Measurements from ENCODE around the gene FNDC3A. TPM values are rescaled to one million over a fixed set of nuclear protein-coding genes. Genes with fewer than 3 reads are reported as not detected.

The FNDC3A gene
- total RNA-seq, 1 donor from 2014 or later = 51.9 TPM

DNA sequence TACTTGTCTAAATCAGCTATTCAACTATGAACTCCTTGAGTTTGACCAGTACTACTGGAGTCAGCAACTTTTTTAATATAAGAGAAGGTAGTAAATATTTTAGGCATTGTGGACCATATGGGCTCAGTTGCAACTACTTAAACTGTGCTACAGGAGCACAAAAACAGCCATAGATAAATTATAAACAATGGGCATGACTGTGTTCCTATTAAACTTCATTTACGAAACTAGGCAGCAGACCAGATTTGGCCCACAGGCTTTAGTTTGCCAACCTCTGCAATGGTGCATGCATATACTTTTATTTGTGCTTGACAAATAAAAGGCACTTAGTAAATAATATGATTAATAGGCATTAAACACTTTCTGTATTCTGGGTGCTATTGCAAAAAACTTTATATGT lies 7.6 kb downstream of the FNDC3A start:
- H3K27ac Mint-ChIP-seq (ENCODE audit: unreplicated experiment) = no peak overlapping the region
- no peak overlapping the region for H3K4me3 Mint-ChIP-seq (ENCODE audit: unreplicated experiment)

DNA sequence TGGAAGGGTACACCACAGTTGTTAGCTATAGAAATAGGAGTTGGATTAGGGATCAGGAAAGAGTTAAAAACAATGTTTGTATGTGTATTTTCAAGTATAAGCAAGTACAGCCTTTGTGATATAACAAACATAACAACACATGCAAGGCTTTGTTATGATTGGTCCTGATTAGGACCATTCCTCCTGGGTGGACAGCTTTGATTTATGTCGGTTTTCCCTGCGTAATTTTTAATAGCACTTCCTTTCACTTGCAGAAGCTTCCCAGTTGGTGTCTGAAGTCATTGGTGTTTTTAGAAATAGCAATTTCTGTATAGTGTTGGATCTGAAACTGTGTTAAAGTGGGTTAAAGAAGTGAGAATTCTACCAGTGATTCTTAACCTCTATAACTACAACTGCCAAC lies 10.0 kb downstream of the FNDC3A start:
- Mint-ChIP-seq H3K4me1 (ENCODE audit: unreplicated experiment) (peaks cover 2% of the 10 kb centered on the region), H3K27ac (ENCODE audit: unreplicated experiment) (no peak overlapping the region), H3K27me3 (ENCODE audit: unreplicated experiment) (no peaks in the 10 kb centered on the region), H3K36me3 (ENCODE audit: unreplicated experiment) (peaks cover 3% of the 10 kb centered on the region), H3K9me3 (ENCODE audit: unreplicated experiment) (peaks cover 6% of the 10 kb centered on the region), H3K4me3 (ENCODE audit: unreplicated experiment) (no peak overlapping the region)
- TF ChIP-seq, protein P1, sequence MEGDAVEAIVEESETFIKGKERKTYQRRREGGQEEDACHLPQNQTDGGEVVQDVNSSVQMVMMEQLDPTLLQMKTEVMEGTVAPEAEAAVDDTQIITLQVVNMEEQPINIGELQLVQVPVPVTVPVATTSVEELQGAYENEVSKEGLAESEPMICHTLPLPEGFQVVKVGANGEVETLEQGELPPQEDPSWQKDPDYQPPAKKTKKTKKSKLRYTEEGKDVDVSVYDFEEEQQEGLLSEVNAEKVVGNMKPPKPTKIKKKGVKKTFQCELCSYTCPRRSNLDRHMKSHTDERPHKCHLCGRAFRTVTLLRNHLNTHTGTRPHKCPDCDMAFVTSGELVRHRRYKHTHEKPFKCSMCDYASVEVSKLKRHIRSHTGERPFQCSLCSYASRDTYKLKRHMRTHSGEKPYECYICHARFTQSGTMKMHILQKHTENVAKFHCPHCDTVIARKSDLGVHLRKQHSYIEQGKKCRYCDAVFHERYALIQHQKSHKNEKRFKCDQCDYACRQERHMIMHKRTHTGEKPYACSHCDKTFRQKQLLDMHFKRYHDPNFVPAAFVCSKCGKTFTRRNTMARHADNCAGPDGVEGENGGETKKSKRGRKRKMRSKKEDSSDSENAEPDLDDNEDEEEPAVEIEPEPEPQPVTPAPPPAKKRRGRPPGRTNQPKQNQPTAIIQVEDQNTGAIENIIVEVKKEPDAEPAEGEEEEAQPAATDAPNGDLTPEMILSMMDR (IDR thresholded peaks at IDR 0.05) = no peak
- DNase-seq (ENCODE audit: extremely low spot score, unreplicated experiment) = no peak

More for the DNA sequence above, 7.6 kb downstream of the FNDC3A start:
- H3K9me3 Mint-ChIP-seq (ENCODE audit: unreplicated experiment) = no peaks in the 10 kb centered on the region
- no peaks in the 10 kb centered on the region for H3K36me3 Mint-ChIP-seq (ENCODE audit: unreplicated experiment)
- H3K4me1 Mint-ChIP-seq (ENCODE audit: unreplicated experiment) = peaks cover 16% of the 10 kb centered on the region
- H3K27me3 Mint-ChIP-seq (ENCODE audit: unreplicated experiment) = no peaks in the 10 kb centered on the region
- DNase-seq (ENCODE audit: extremely low spot score, unreplicated experiment) = no peak
- TF ChIP-seq, protein P1 (IDR thresholded peaks at IDR 0.05) = no peak

DNA sequence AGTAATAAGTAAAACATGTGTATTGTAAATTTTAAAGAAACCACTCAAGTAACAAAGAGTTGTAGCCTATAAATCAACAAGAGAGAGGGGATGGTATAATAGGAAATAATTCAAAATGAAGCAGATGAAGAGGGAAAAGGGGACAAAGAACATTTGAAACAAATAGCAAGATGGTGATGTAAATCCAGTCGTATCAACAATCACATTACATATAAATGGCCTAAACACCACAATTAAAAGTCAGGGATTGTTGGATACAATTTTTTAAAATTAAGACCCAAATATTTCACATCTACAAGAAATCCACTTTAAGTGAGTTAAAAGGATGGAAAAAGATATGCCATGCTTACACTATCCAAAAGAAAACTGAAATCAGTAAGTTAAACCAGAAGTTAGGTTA lies 15.2 kb downstream of the FNDC3A start:
- Mint-ChIP-seq H3K4me3 (ENCODE audit: unreplicated experiment) (no peak overlapping the region), H3K4me1 (ENCODE audit: unreplicated experiment) (peaks cover 8% of the 10 kb centered on the region), H3K27ac (ENCODE audit: unreplicated experiment) (no peak overlapping the region), H3K27me3 (ENCODE audit: unreplicated experiment) (no peaks in the 10 kb centered on the region), H3K9me3 (ENCODE audit: unreplicated experiment) (peaks cover 16% of the 10 kb centered on the region), H3K36me3 (ENCODE audit: unreplicated experiment) (peaks cover 9% of the 10 kb centered on the region)
- no peak for DNase-seq (ENCODE audit: extremely low spot score, unreplicated experiment)
- TF ChIP-seq, protein P1 (IDR thresholded peaks at IDR 0.05) = no peak

DNA sequence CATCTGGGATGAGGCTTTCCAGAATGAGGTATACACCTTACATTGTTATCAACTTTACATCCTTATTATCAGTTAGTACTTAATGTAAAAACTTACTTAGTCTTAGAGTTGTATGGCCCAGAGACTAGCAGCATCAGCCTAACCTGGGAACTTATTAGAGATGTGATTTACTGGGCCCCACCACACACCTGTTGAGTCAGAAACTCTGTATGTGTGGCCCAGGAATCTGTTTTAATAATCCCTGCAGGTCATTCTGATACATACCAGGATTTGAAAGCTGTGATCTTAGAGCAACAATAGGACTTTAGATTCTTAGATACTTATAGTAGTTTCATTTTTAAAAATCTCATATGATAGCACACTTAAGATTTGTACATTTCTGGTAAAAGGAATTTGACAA lies 17.4 kb downstream of the FNDC3A start:
- TF ChIP-seq, protein P1 (IDR thresholded peaks at IDR 0.05) = no peak
- no peak overlapping the region for H3K27ac Mint-ChIP-seq (ENCODE audit: unreplicated experiment)

DNA sequence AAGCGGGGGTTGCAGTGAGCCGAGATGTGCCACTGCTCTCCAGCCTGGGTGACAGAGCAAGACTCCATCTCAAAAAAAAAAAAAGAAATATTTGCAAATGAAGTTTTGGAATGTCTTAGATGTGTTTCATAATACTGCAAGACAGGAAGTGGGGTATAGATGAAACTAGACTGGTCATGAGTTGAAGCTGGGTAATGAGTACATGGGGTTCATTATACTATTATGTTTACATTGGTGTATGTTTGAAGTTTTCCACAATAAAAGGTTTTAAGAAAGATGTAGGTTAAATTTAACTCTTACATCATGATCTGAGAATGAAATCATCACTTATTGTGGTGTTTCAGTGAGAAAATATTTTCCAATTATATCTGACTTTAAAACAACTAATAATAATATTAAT lies 19.0 kb downstream of the FNDC3A start:
- peaks cover 18% of the 10 kb centered on the region for H3K36me3 Mint-ChIP-seq (ENCODE audit: unreplicated experiment)
- H3K9me3 Mint-ChIP-seq (ENCODE audit: unreplicated experiment) = peaks cover 23% of the 10 kb centered on the region
- DNase-seq (ENCODE audit: extremely low spot score, unreplicated experiment) = no peak
- no peak overlapping the region for H3K27ac Mint-ChIP-seq (ENCODE audit: unreplicated experiment)
- TF ChIP-seq, protein P1 (IDR thresholded peaks at IDR 0.05) = no peak
- H3K27me3 Mint-ChIP-seq (ENCODE audit: unreplicated experiment) = no peaks in the 10 kb centered on the region
- no peak overlapping the region for H3K4me3 Mint-ChIP-seq (ENCODE audit: unreplicated experiment)
- H3K4me1 Mint-ChIP-seq (ENCODE audit: unreplicated experiment) = peaks cover 12% of the 10 kb centered on the region

More for the DNA sequence above, 17.4 kb downstream of the FNDC3A start:
- Mint-ChIP-seq H3K9me3 (ENCODE audit: unreplicated experiment) (peaks cover 16% of the 10 kb centered on the region), H3K27me3 (ENCODE audit: unreplicated experiment) (no peaks in the 10 kb centered on the region), H3K4me1 (ENCODE audit: unreplicated experiment) (peaks cover 12% of the 10 kb centered on the region), H3K36me3 (ENCODE audit: unreplicated experiment) (peaks cover 9% of the 10 kb centered on the region), H3K4me3 (ENCODE audit: unreplicated experiment) (no peak overlapping the region)
- DNase-seq (ENCODE audit: extremely low spot score, unreplicated experiment) = no peak
